NOMO-1 treated with dmso at 0.1 percent for 144 hours (cell line): ENCODE data around the gene EPHA6.
"Not testable (repeated sequence)": the region's sequence is repeated elsewhere in the genome, so short reads cannot be mapped to it uniquely, and the experiment has no call there.

Source experiments
- DNase-seq: peaks from one replicate; lab custom pipeline; 2025; ENCODE audit not compliant: unreplicated experiment; lab: John Stamatoyannopoulos, UW

Gene EPHA6

DNA sequence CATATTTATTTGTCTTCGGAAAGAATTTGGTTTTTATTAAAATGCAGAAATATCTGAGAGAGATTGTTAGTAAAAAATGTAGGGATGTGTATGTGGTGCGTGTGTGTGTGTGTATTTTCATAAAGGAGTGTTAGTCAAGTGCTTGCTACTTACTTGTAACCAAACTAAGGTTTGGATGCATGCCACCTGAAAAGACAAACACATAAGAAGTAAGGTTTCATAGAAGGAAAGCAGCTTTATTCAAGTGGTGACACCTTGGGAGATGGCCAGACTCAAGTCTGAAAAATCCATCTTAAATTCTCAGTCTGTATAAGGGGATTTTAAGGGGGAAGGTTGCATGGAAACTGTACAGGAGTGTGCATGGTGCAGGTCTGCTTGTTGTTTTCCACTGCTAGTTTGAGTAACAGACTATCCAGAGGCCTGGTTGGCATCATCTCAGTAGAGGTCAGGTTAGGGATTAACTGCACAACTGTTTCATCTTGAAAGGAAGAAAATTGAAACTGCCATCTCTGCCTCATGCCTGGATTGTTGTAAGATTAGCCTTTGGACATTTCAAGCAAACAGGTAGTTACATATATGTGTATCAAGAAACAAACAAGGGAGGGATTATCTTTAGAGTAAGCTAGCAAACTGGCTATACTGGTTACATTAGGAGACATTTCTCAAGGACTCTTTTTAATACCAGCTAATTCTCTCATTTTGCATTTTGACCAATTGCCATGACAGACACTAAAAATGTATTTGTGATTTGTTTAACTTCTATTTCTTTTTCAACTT is 196.7 kb downstream of the EPHA6 start:
- DNase-seq = no peak

DNA sequence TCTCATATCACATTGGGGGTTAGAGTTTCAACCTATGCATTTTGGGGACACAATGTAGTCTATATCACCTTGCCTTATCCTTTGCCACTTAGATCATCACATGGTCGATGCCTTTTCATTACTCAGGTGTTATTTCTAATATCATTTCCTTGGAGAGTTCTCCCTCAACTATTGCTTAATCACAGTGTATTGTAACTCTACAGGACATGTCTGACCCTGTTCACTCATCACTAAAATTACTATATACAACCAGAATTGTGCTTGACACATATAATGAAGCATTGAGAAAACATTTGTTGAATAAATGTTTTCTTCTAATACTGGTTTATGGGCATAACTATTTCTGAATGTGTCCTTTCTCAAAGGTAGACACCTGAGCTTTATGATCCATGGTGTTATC is 207.4 kb downstream of the EPHA6 start:
- no peak for DNase-seq

DNA sequence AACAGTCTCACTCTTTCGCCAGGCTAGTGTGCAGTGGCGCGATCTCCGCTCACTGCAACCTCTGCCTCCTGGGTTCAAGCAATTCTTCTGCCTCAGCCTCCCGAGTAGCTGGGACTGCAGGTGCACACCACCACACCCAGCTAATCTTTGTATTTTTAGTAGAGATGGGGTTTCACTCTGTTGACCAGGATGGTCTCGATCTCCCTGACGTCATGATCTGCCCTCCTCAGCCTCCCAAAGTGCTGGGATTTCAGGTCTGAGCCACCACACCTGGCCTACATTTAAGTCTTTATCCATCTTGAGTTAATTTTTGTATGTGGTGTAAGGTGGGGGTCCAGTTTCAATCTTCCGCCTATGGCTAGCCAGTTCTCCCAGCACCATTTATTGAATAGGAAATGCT is 211.2 kb downstream of the EPHA6 start:
- DNase-seq = not testable (repeated sequence)

DNA sequence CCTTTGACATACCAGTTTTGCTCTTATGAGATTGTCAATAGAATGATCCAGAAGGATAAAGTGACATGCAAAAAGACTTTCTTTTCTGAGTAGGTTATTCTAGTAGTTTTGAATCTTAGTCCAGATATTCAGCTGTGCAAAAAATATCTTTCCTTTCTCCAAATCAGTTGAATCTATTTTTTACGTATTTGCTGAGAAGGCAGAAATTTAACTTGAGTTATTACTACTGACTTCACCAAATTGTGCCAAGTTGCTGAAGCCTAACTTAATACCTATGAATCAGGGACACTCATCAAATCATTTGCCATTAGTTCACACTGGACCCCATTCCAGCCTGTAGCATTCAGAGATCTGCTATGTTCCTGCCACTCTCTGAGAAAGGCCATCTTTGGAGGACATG is 215.6 kb downstream of the EPHA6 start:
- DNase-seq = no peak

DNA sequence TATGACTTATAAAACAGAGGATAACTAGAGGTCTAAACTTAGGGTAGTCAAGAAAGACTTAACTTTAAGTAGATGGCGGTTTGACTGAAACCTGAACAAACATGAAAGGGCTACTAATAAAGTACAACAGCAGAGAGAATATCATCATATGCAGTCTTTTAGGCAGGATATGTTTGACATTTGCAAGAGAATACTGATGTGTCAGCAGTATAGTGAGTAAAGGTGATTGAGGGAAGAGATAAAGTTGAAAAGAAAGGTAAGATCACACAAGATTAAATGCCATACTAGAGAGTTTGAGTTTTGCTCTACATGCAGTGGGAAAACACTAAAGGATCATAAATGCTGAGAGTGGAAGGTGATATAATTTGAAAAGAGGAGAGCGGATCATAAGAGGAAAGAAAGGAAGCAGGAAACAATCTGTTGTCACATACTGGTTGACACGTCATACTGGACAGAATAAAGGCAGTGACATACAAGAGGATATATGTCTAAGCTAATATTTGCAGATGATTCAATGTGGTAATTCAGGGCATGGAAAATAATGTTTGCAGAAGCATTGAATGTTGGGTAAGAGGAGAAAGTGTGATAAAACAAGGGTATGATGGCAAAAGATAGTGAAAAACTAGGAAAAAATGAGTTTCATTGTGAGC is 223.0 kb downstream of the EPHA6 start:
- DNase-seq = no peak

DNA sequence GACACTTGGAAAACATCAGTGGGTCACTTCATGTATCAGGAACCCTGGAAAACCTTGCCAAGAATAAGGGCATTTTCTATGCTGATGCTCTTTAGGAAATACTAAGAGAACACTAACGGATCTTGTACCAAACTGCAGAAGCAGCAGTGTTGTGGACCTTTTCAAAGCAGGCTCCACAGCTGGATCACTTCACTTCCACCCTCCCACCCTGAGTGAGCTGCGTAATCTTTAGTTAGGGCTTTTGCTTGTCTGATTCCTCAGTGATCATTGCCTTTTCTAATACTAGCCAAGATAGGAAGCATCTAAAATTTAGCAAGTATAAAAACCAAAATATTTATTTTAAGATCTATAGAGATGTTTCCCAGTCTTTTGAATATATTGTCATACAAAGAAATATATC is 229.0 kb downstream of the EPHA6 start:
- DNase-seq = no peak

DNA sequence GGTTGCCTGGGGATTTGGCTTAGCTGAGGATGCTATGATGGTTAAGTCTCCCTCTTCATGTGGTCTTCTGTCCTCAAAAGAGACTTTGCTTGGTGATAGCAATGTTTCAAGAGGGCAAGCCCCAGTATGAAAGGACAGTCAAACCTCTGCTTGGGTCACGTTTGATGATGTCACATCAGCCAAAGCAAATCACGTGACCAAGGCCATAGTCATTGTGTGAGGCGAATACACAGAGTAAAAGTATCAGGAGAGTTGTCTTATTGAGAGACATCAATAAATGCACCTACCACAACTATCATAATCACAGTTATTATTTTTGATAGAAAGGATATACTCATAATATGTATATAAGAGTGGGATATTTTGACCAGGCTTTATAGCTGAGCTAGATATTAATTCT is 243.0 kb downstream of the EPHA6 start:
- no peak for DNase-seq

DNA sequence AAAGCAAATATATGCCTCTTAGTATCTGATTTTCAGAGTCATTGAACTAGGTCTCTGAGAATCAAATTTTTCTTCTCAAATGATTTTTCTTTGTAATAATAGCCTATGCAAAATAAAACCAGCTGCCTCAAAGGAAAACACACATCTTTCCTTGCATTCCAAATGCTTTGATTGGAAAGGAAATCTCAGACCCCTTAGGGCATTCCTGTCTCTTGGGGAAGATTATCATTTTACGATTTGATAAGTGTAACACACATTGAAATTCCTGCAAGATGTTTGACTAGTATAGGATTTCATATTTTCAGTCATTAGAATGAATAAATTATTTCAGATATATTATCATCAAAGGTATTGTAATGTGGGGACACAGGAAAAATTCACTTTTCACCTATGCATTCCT is 244.8 kb downstream of the EPHA6 start:
- no peak for DNase-seq

DNA sequence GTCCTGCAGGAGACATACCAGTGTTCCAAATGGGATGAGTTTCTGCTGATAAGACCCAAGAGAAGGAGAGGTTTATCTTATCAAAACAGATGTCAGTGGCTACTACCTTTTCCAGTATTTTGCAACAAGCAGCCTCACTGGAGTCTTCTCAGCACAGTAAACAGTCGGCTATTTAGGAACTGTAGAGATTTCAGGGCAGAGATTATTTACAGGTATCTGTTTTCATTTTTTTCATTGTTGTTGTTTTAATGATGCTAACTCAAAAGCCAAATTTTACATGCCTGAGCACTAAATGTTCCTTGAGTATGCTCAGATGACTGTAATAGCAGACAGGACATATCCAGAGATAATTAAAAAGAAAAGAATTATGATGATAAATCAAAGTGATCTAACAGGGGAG is 252.1 kb downstream of the EPHA6 start:
- DNase-seq = no peak

DNA sequence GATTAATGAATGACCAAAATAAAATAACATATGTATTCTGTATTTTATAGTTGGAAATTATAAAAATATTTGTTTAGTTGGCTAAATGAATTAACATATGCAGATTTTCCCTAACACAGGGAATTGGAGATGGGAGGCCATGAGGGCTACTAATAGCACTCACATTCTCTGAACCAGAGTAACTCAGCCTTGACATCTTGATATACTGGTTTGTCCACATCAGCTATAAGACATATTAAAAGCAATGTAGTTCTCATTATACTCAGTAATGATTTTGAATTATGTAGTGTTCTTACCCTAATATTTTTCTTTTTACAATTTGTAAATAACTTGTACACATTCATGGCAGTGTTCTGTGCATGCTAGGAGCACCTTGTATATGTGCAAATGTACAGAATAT is 255.9 kb downstream of the EPHA6 start:
- no peak for DNase-seq

DNA sequence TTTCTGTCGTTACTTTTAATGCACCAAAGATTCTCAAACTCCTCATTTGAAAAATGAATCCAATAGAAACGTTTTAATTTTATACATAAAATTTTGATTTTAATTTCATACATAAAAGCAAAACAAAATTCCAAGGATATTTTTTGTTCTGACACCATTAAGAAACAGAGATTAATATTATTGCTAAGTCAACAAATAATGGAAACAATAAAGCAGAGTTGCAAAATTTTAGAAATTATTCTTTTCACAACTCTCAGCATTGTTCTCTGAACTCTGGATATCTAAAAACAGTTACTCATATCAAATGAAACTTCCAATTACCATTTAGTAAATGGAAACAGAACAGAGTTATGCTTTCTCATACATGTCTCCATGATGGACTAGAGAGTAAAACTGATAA is 260.2 kb downstream of the EPHA6 start:
- DNase-seq = no peak

DNA sequence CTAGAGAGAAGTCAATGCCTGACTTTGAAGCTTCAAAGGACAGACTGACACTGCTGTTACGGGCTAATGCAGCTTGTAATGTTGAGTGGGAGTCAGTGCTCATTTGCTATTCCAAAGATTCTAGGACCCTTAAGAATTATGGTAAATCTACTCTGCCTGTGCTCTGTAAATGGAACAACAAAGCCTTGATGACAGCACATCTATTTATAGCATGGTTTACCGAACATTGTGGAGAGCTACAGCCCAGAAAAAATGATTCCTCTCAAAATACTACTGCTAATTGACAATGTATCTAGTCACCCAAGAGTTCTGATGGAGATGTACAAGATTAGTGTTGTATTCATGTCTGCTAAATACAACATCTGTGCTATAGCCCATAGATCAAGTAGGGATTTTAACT is 262.3 kb downstream of the EPHA6 start:
- DNase-seq = no peak

DNA sequence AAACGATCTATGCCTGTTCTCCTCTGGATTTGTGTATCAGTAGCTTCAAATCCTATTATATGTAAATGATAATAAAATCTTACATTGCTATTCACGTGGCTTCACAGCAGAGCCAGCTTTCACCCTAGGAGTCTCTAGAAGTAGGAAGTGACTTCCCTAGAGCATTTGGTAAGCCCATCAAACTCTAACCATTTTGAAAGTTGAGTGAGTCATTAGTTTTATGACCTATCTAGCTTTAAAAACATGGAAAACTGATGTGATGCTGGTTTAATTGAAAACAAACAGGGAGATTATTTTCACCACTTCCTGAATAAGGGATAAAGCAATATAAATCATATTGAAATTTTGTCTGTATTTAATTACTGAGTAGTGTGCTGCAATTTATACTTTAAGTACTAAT is 275.2 kb downstream of the EPHA6 start:
- no peak for DNase-seq

DNA sequence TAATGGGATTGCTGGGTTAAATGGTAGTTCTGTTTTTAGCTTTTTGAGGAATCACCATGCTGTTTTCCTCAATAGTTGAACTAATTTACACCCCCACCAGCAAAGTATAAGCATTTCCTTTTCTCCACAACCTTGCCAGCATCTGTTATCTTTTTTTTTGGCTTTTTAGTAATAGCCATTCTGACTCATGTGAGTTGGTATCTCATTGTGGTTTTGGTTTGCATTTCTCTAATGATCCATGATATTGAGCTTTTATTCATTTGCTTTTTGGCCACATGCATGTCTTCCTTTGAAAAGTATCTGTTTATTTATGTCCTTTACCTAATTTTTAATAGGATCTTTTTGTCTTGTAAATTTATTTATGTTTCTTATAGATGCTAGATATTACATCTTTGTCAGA is 288.2 kb downstream of the EPHA6 start:
- no peak for DNase-seq

DNA sequence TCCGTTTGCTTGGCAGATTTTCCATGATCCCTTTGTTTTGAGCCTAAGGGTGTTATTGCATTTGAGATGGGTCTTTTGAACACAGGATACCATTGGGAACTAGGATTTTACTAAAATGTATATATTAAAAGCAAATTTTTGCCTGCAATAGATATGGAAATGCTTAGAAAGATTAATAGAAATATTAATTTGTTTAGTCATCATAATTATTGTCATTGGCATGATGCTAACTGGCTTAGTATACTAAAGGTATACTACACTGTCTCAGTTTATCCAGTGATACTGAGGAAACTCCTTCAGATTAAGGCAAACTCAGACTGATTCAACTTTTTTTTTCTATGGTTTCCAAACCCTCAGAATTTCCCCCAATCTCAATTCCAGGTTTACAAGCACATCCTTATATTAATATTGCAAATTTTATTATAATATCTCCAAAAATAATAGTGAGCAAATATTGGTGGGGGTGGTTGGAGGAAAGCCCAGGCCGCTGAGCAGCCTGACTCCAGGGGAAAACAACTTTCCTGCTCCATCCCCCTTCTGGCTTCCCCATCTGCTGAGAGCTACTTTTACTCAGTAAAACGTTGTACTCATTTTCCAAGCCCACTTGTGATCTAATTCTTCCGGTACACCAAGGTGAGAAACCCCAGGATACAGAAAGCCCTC is 291.7 kb downstream of the EPHA6 start:
- DNase-seq = no peak

DNA sequence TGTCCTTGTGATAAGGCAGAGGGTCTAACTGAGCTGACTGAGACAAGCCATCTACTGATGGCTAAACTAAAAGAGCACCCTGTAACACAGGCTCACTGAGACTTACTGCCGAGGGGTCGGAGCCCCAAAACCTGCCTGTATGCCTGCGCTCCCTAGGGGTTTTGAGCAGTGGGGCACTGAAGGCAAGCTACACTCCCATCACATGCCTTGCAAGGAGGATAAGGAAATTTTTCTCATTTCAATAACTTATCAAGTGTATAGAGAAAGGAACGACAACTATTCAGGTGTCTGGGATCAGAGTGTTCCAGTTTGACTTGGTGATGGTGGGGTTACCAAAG is 292.2 kb downstream of the EPHA6 start:
- DNase-seq = no peak

DNA sequence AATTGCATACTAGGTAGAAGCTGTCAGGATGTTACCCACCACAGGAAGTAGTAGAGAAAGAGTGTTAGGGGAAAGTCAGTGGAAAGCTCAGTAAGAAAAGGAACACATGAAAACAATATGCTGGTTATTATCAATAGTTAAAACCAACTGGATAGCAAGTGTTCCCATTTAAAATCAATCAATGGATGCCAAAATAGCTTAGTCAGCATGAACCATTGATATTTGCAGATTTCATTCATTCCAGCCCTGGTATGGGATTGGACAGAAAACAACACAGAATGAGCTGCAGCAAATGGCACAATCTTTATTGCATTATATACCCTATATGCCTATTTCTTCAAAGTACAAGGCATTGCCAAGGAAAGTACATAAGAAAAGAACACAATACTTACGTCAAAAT is 293.7 kb downstream of the EPHA6 start:
- DNase-seq = no peak

DNA sequence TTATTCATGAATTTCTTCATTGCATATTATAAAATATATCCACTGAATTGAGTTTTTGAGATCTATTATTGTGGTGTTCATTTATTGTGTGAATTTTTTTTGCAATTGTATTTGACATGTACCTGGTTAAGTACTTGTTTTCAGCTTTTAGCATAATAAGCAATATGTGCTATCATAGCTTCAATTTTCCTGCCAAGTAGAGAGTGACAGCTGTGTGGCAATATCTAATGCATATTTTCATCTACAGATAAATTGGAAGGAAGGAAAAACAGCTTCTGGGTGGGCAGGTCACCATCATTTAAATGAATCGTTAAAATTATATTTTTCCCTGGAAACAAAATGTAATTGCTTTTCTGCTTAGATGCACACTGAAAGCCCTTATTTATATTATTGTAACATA is 296.9 kb downstream of the EPHA6 start:
- DNase-seq = no peak

DNA sequence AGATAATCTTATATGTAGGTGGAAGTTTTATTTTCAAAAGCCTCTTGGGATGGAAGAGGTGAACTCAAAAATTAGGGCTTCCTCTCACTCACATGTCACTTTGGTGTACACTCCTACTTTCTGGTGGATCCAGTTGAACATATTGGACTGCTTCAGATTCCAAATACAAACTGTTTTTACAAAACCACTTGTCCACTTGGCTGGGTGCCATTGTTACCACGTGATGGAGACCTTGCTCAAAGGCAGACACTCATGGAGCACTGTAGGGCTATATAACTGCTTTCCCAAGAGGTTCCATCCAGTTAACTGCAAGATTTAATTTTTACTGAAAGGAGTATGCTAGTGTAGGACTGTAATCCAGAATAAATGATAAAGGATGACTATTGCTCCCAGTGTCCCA is 307.0 kb downstream of the EPHA6 start:
- DNase-seq = no peak

DNA sequence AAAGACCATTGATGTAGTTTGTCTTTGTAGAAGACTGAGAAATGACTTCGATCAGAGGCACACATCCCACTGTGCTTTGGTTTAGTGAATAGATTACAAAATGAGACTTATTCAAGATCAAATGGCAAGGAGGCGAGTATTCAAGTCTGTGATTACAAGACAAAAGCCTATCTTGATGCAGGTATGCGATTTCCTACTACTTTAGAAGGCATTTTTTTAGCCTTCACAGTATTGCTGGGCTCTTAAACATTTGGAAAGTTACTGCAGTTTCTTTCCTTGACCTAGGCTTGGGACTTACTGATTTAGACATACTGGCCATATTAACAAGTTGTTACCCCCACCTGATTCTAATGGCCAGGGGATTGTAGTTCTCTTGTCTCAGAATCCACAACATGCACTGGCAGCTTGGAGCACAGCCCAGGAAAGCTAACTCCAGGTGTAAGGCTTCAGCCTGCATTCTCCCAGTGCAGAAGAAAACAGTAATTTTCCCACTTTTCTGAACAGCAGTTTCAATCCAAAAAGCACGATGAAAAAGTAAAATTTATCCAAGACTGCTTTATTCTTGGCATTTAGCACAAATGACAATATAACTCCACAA is 311.6 kb downstream of the EPHA6 start:
- no peak for DNase-seq

DNA sequence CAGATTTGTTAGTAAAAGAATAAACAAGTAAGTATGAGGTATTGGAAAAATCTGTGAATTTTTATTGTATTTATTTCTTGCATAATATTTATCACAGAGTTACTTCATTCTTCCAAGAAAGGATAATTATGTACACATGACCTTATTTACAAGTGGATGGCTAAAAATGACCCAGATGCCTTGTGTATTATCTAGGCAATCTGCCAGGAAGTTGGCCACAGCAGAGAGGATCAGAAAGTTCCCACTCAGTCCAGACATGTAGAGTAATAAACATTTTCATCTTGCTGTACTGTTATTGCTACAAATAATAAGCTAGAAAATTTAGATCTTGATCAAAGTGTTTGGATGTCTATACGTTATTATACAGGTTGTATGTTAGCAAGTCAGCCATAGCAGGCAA is 317.1 kb downstream of the EPHA6 start:
- DNase-seq = no peak

DNA sequence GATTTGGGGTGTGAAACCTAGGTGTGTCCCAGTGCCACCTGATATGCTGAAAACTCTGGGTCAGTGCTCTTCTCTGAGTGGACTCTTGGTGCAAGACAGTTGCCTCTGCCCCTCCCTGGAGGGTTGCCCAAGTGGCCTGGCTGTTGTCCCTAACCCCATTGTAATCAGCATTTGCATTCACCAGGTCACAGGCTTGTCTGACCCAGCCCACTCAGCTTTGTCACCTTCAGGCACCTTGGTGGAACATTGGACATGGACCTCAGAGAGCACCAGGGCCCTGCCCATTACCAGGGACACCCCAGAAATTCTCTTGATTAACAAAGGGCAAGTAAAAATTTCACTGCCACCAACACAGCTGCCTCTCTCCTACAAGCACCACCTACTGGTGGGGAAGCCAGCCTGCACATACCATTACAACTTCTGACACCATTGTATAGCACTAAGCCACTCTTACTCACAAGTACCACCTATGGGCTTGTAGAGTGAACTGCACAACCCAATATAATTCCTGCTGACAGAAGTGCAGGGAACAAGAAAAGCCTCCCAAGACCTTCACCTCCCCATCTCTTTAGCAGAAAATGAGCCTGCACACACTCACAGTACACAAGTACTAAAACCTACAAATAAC is 324.6 kb downstream of the EPHA6 start:
- DNase-seq = no peak
